ENCODE results near the gene ZIC4. TPM values are rescaled to one million over a fixed set of nuclear protein-coding genes. Genes with fewer than 3 reads are reported as not detected.

The ZIC4 gene
- total and polyA plus RNA-seq, 9 of the 15 experiments (the other 6 are each of a cell fraction or from before 2014, with no cell fraction given): not detected

DNA sequence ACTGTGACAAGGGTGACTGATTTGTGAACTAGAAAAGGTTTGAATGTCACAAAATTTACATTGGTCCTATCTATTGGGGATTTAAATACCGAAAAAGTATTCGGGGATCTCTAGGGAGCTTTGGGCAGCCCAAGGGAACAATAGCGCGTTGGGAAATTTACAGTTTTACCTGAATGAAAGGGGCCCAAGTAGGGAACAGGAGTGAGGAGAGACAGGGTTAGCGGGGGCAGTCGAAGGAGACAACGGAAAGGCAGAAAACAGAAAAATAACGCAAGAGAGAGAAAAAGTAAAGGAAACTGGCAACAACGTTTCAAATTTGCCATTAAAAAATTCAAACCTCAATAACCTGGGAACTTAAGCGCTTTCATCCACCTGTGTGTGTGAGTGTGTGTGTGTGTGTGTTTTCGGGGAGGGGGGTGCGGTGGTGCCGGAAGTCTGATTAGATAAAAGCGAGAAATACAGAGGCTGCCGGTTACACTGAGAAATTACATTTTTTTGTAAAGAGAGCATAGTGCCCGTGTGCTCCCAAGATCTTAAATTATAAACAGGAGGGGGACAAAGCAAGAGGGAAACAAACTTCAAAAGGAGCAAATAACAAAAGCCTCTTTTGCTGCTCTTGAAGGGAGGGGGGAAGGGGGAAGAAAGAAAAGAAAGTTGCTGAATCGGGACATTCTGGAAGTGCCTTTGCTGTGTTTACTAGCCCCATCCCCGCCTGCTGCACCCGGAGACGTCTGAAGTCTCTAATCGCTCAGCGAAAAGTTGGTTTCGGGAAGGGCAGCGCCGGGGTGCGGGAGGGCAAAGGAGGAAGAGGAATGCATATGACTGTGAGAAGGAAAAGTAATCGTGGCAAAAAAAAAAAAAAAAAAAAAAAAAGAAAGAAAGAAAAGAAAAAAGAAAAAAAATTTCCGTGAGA is 2.1 kb upstream of the ZIC4 start:
- H3K4me1 ChIP-seq (replicated peaks in 1 of 2; ENCODE audit: control insufficient read depth in 2 of 2, insufficient read depth in 2 of 2, low read length in 2 of 2): peaks cover 0 to 4% of the 10 kb centered on the region in 2 experiments; a peak in 1 of 5 replicates
- no peak overlapping the region for H3K27ac ChIP-seq (ENCODE audit: extremely low read depth, low read depth, low read length)
- no peak for DNase-seq (ENCODE audit: extremely low read depth in 1 of 4, low spot score in 3 of 4)
- H3K4me2 ChIP-seq (ENCODE audit: insufficient read depth, low read length): no peak overlapping the region
- no peak for FAIRE-seq
- H3K79me2 ChIP-seq (ENCODE audit: control insufficient read depth, insufficient read depth, low read length): no peaks in the 10 kb centered on the region
- TF ChIP-seq MAFK (IDR thresholded peaks at IDR 0.05; ENCODE audit: low read length): no peak
- no peak overlapping the region for H3K4me3 ChIP-seq
- 7% methylated on average over 21 of the region's 28 CpGs for WGBS (ENCODE audit: insufficient coverage, low coverage, missing lambda C conversion rate)
- no TSS peak for BruUV-seq (replicated peaks)
- in situ Hi-C loops (cut with MboI) (no loop called here), intact Hi-C loops (cut with micrococcal nuclease) (no loop called here)
- peaks cover 3 to 51% of the 10 kb centered on the region in 2 experiments; a peak in 3 of 5 replicates for H3K27me3 ChIP-seq (ENCODE audit: control insufficient read depth in 2 of 2, insufficient read depth in 2 of 2, low read length in 2 of 2)
- no peak overlapping the region for H3K9ac ChIP-seq (ENCODE audit: insufficient read depth in 1 of 2, low read depth in 2 of 2, low read length in 2 of 2)
- no peaks in the 10 kb centered on the region for H3K9me3 ChIP-seq (replicated peaks; ENCODE audit: control insufficient read depth, insufficient read depth, low read depth, low read length)
- POLR2A ChIA-PET: no interaction called here
- no peaks in the 10 kb centered on the region for H3K9me1 ChIP-seq (ENCODE audit: control insufficient read depth, insufficient read depth, low read length)
- CTCF ChIA-PET (ENCODE audit: low intra/inter-chr PET ratio): no interaction called here
- no peak overlapping the region for H2AFZ ChIP-seq (ENCODE audit: low read depth, low read length)
- no peak for ATAC-seq
- no peaks in the 10 kb centered on the region for H3K36me3 ChIP-seq (ENCODE audit: control insufficient read depth, insufficient read depth, low read length)
- H4K20me1 ChIP-seq (replicated peaks; ENCODE audit: control insufficient read depth, insufficient read depth, low read length): no peaks in the 10 kb centered on the region

GRCh38 chr3:147407498-147408187 is 1.3 kb upstream of the ZIC4 start:
- H3K36me3 ChIP-seq (ENCODE audit: control insufficient read depth, insufficient read depth, low read length): no peaks in the 10 kb centered on the region
- H3K4me2 ChIP-seq (ENCODE audit: insufficient read depth, low read length): no peak overlapping the region
- CTCF ChIA-PET (ENCODE audit: low intra/inter-chr PET ratio): no interaction called here
- ATAC-seq: no peak
- H3K9me1 ChIP-seq (ENCODE audit: control insufficient read depth, insufficient read depth, low read length): no peaks in the 10 kb centered on the region
- POLR2A ChIA-PET: no interaction called here
- no TSS peak for BruUV-seq (replicated peaks)
- no peaks in the 10 kb centered on the region for H4K20me1 ChIP-seq (replicated peaks; ENCODE audit: control insufficient read depth, insufficient read depth, low read length)
- H3K4me1 ChIP-seq (replicated peaks in 1 of 2; ENCODE audit: control insufficient read depth in 2 of 2, insufficient read depth in 2 of 2, low read length in 2 of 2): no peaks in the 10 kb centered on the region; a peak in 1 of 5 replicates
- H3K4me3 ChIP-seq: no peak overlapping the region
- WGBS (ENCODE audit: insufficient coverage, low coverage, missing lambda C conversion rate): 9% methylated on average over 27 of the region's 27 CpGs
- intact Hi-C loops (cut with micrococcal nuclease): no loop called here
- H3K9me3 ChIP-seq (replicated peaks; ENCODE audit: control insufficient read depth, insufficient read depth, low read depth, low read length): no peaks in the 10 kb centered on the region
- H3K27me3 ChIP-seq (ENCODE audit: control insufficient read depth in 2 of 2, insufficient read depth in 2 of 2, low read length in 2 of 2): peaks cover 3 to 43% of the 10 kb centered on the region in 2 experiments; a peak in 3 of 5 replicates
- in situ Hi-C loops (cut with MboI): no loop called here
- H3K9ac ChIP-seq (ENCODE audit: insufficient read depth in 1 of 2, low read depth in 2 of 2, low read length in 2 of 2): no peak overlapping the region
- H2AFZ ChIP-seq (ENCODE audit: low read depth, low read length): no peak overlapping the region
- FAIRE-seq: no peak
- DNase-seq (ENCODE audit: extremely low read depth in 1 of 4, low spot score in 3 of 4): no peak
- TF ChIP-seq SNIP1 (IDR thresholded peaks at IDR 0.05; ENCODE audit: low read depth) (no peak), BRF1 (IDR thresholded peaks at IDR 0.05; ENCODE audit: borderline replicate concordance, extremely low read depth, insufficient read length) (no peak), ZBTB7A (IDR thresholded peaks at IDR 0.05; ENCODE audit: borderline replicate concordance, control insufficient read depth, low read depth, low read length) (no peak), MCM2 (IDR thresholded peaks at IDR 0.05; ENCODE audit: low read depth) (no peak), NRF1 (conservative IDR thresholded peaks at IDR 0.05 in 1 of 2, IDR thresholded peaks at IDR 0.05 in 1 of 2) (no peak), KDM4B (IDR thresholded peaks at IDR 0.05; ENCODE audit: borderline replicate concordance in 2 of 2, low read depth in 1 of 2) (no peak), HSF4 (CRISPR knock-in tag; IDR thresholded peaks at IDR 0.05; ENCODE audit: borderline replicate concordance) (no peak), CC2D1A (IDR thresholded peaks at IDR 0.05) (no peak), MBD2 (IDR thresholded peaks at IDR 0.05; ENCODE audit: borderline replicate concordance, low read depth) (no peak), NR2C1 (IDR thresholded peaks at IDR 0.05) (no peak), NR2C1 (tag; IDR thresholded peaks at IDR 0.05) (no peak), CTBP1 (IDR thresholded peaks at IDR 0.05; ENCODE audit: borderline replicate concordance) (no peak), ZNF507 (tag; conservative IDR thresholded peaks at IDR 0.05) (no peak), MAZ (CRISPR knock-in tag; conservative IDR thresholded peaks at IDR 0.05 in 1 of 2, IDR thresholded peaks at IDR 0.05 in 1 of 2) (no peak)
- H3K79me2 ChIP-seq (ENCODE audit: control insufficient read depth, insufficient read depth, low read length): no peaks in the 10 kb centered on the region
- no peak overlapping the region for H3K27ac ChIP-seq (ENCODE audit: extremely low read depth, low read depth, low read length)

All from K562 (cell line).